HG02870 (cell line): ENCODE data around the gene CBR4.

Experiments used
- ATAC-seq: cut with Tn5 transposase; IDR thresholded peaks from one replicate; pipeline ENCODE4 v1.9.1; 2021; ENCODE audit warnings: mild to moderate bottlenecking, moderate library complexity; ENCODE audit not compliant: unreplicated experiment

The CBR4 gene

GRCh38 chr4:169010125-169011023, at the start of gene CBR4:
TSS of gene CBR4 (minus strand) at chr4:169010255. CDS start at chr4:169010089, 166 bp downstream.
- peak; percentile 96 for ATAC-seq

GRCh38 chr4:169059306-169060211, 49.5 kb upstream of the CBR4 start:
- ATAC-seq, result no peak

- ATAC-seq, result no peak
Measured at GRCh38 chr4:169058312-169058711, 48.3 kb upstream of the CBR4 start.

GRCh38 chr4:169054879-169055278, 44.8 kb upstream of the CBR4 start:
- peak; percentile 97 for ATAC-seq

GRCh38 chr4:169052594-169052945, 42.5 kb upstream of the CBR4 start:
- no peak for ATAC-seq

- no peak for ATAC-seq
Measured at GRCh38 chr4:169051761-169052593, 41.9 kb upstream of the CBR4 start.

GRCh38 chr4:169050881-169051760, 41.1 kb upstream of the CBR4 start:
- ATAC-seq, result no peak

- no peak for ATAC-seq
Measured at GRCh38 chr4:169050284-169050683, 40.2 kb upstream of the CBR4 start.

GRCh38 chr4:169048868-169049414, 38.9 kb upstream of the CBR4 start:
- ATAC-seq, result no peak

- ATAC-seq, result no peak
Measured at GRCh38 chr4:169047956-169048355, 37.9 kb upstream of the CBR4 start.

- no peak for ATAC-seq
Measured at GRCh38 chr4:169045862-169046584, 36.0 kb upstream of the CBR4 start.

GRCh38 chr4:169044714-169045447, 34.8 kb upstream of the CBR4 start:
- ATAC-seq, result no peak

GRCh38 chr4:169042608-169043007, 32.6 kb upstream of the CBR4 start:
- ATAC-seq, result no peak

- ATAC-seq, result no peak
Measured at GRCh38 chr4:169040559-169041261, 30.7 kb upstream of the CBR4 start.

- ATAC-seq, result no peak
Measured at GRCh38 chr4:169039251-169039954, 29.3 kb upstream of the CBR4 start.

- no peak for ATAC-seq
Measured at GRCh38 chr4:169037506-169037905, 27.5 kb upstream of the CBR4 start.
